Tracheal epithelial cell (primary cell): Measurements from ENCODE around the gene AQP2. TPM values are rescaled to one million over a fixed set of nuclear protein-coding genes. Genes with fewer than 3 reads are reported as not detected.

Source experiments
- total RNA-seq: library from RNA; depleted of rRNA; stranded (reverse); fragments of >200 nt; gene quantifications from 2 replicates; pipeline ENCODE4 v1.2.1, GENCODE V29; 2014

Gene AQP2
- total RNA-seq = under 0.01 TPM in 1 of 2 replicates, not detected in the other

GRCh38 chr12:49950273-49951251 is at the start of gene AQP2:
AQP2 (plus strand) TSS chr12:49950737; CDS start chr12:49950831, 94 bp downstream.

GRCh38 chr12:49903700-49904423 is 46.7 kb upstream of the AQP2 start, which contains the start of gene FAIM2:
FAIM2 (minus strand) TSS chr12:49903900; CDS start chr12:49903792, 108 bp downstream.

GRCh38 chr12:49961111-49961922 is 10.8 kb downstream of the AQP2 start, which contains the start of gene AQP5:
AQP5 (plus strand) TSS chr12:49961872; CDS start chr12:49962018, 146 bp downstream.

GRCh38 chr12:49972641-49973360 is 22.3 kb downstream of the AQP2 start, which contains the start of gene AQP6:
AQP6 (plus strand) TSS chr12:49972947; CDS start chr12:49973174, 227 bp downstream.

Other genes with a start within 250 kb of the AQP2 start
- gene FMNL3, start 243.3 kb upstream of the AQP2 start, total RNA-seq = 2.8 and 8.4 TPM in 2 replicates
- gene TMBIM6, start 209.2 kb upstream of the AQP2 start, total RNA-seq = 618 and 796 TPM in 2 replicates
- gene NCKAP5L, start 122.3 kb upstream of the AQP2 start, total RNA-seq = 3.8 and 4.1 TPM in 2 replicates
- 3.6 and 8.5 TPM in 2 replicates for gene BCDIN3D, start 107.6 kb upstream of the AQP2 start, total RNA-seq
- gene FAIM2, start 46.8 kb upstream of the AQP2 start, total RNA-seq = not detected in 2 replicates
- 0.43 TPM in 1 of 2 replicates, not detected in the other for gene AQP5, start 11.1 kb downstream of the AQP2 start, total RNA-seq
- gene AQP6, start 22.2 kb downstream of the AQP2 start, total RNA-seq = not detected in 2 replicates
- gene RACGAP1, start 74.8 kb downstream of the AQP2 start, total RNA-seq = 16.0 and 17.4 TPM in 2 replicates
- 1.1 and 1.4 TPM in 2 replicates for gene ASIC1, start 106.9 kb downstream of the AQP2 start, total RNA-seq
- 31.8 and 41.9 TPM in 2 replicates for gene SMARCD1, start 134.6 kb downstream of the AQP2 start, total RNA-seq
- 1.2 TPM in 1 of 2 replicates, not detected in the other for gene GPD1, start 153.3 kb downstream of the AQP2 start, total RNA-seq
- 41.0 and 51.2 TPM in 2 replicates for gene COX14, start 161.5 kb downstream of the AQP2 start, total RNA-seq
- 17.9 and 26.7 TPM in 2 replicates for gene CERS5, start 216.6 kb downstream of the AQP2 start, total RNA-seq